ENCODE measurements around the gene LRMDA.

The LRMDA gene

DNA sequence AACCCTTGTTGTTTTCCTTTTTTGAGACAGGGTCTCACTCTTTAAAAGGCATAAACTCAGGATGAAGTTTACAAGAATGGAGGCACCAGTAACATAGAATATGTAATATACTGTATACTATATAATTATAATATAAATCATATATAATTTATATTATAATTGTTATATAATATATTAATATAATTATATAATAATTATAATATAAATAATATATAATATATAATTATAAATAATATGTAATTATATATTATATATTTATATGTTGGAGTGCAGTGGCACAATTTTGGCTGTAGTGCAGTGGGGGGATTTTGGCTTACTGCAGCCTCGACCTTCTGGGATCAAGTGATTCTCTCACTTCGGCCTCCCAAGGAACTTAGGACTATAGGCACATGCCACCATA, 96.1 kb downstream of the LRMDA start:
- Histone ChIP-seq H3K9me3 (ENCODE audit: control insufficient read depth, low read length) (no peaks in the 10 kb centered on the region), H4K8ac (ENCODE audit: low read length) (no peak overlapping the region), H3K14ac (ENCODE audit: low read length in 2 of 2) (no peak overlapping the region), H2AK5ac (ENCODE audit: low read length, severe bottlenecking) (no peak overlapping the region), H3K4me1 (ENCODE audit: control insufficient read depth, insufficient read depth, low read depth, low read length) (peaks cover 2% of the 10 kb centered on the region), H3K4me2 (ENCODE audit: low read length, poor library complexity, severe bottlenecking) (no peak overlapping the region), H3K27ac (ENCODE audit: low read length, poor library complexity, severe bottlenecking) (no peak overlapping the region), H2BK12ac (ENCODE audit: low read length in 2 of 2) (no peak overlapping the region), H2BK15ac (ENCODE audit: low read depth, poor library complexity, severe bottlenecking) (no peak overlapping the region), H3K18ac (ENCODE audit: low read depth in 1 of 2, low read length in 2 of 2) (no peak overlapping the region), H2BK120ac (ENCODE audit: low read depth, low read length) (no peak overlapping the region), H2BK5ac (ENCODE audit: low read depth, low read length, poor library complexity, severe bottlenecking) (no peak overlapping the region), H3K36me3 (ENCODE audit: control insufficient read depth in 1 of 2, insufficient read depth in 2 of 2, low read depth in 1 of 2, low read length in 2 of 2) (no peaks in the 10 kb centered on the region), H3K27me3 (ENCODE audit: control insufficient read depth in 1 of 2, insufficient read depth in 1 of 2, low read length in 2 of 2) (no peaks in the 10 kb centered on the region), H3K79me1 (replicated peaks; ENCODE audit: low read length, poor library complexity, severe bottlenecking) (no peaks in the 10 kb centered on the region), H3K4me3 (ENCODE audit: insufficient read depth in 1 of 2, low read depth in 1 of 2, low read length in 2 of 2) (no peak overlapping the region), H3K23ac (ENCODE audit: low read length in 2 of 2) (no peak overlapping the region), H3K9ac (ENCODE audit: low read length) (no peak overlapping the region), H4K91ac (ENCODE audit: low read length) (no peak overlapping the region), H2AFZ (ENCODE audit: low read depth, low read length) (no peak overlapping the region), H3K4ac (ENCODE audit: low read depth in 1 of 2, low read length in 2 of 2) (no peak overlapping the region)
- 83% methylated on average over 1 of the region's 2 CpGs for WGBS
- DNase-seq, result no peak

DNA sequence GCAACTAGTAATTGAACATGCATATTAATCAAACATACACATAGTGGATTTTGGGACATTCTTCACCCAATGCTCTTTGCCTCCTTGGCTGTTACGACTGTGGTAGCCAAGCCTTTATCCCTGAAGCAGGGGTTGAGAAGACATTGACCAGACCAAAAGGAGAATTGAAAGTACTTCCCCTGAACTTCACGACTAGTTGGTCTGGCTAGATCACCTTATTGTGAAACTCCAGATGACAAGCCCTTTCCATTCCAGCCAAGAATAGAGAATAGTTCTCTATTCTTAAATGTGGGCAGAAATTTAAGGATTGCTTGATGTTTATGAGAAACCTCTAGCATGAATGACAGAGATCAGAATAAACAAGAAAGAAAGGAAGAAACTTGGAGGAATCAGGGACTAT, 97.0 kb downstream of the LRMDA start:
- H3K4me1 ChIP-seq (ENCODE audit: control insufficient read depth, insufficient read depth, low read depth, low read length), result peaks cover 2% of the 10 kb centered on the region
- no peaks in the 10 kb centered on the region for H3K27me3 ChIP-seq (ENCODE audit: control insufficient read depth in 1 of 2, insufficient read depth in 1 of 2, low read length in 2 of 2)
- H2BK120ac ChIP-seq (ENCODE audit: low read depth, low read length), result no peak overlapping the region
- no peaks in the 10 kb centered on the region for H3K79me1 ChIP-seq (replicated peaks; ENCODE audit: low read length, poor library complexity, severe bottlenecking)
- no peak overlapping the region for H3K14ac ChIP-seq (ENCODE audit: low read length in 2 of 2)
- no peak overlapping the region for H2BK15ac ChIP-seq (ENCODE audit: low read depth, poor library complexity, severe bottlenecking)
- H3K4me2 ChIP-seq (ENCODE audit: low read length, poor library complexity, severe bottlenecking), result no peak overlapping the region
- H3K36me3 ChIP-seq (ENCODE audit: control insufficient read depth in 1 of 2, insufficient read depth in 2 of 2, low read depth in 1 of 2, low read length in 2 of 2), result no peaks in the 10 kb centered on the region
- H3K18ac ChIP-seq (ENCODE audit: low read depth in 1 of 2, low read length in 2 of 2), result no peak overlapping the region
- no peak overlapping the region for H3K9ac ChIP-seq (ENCODE audit: low read length)
- no peak overlapping the region for H2BK12ac ChIP-seq (ENCODE audit: low read length in 2 of 2)
- no peak overlapping the region for H3K23ac ChIP-seq (ENCODE audit: low read length in 2 of 2)
- no peak overlapping the region for H4K91ac ChIP-seq (ENCODE audit: low read length)
- H3K4me3 ChIP-seq (ENCODE audit: insufficient read depth in 1 of 2, low read depth in 1 of 2, low read length in 2 of 2), result no peak overlapping the region
- H3K4ac ChIP-seq (ENCODE audit: low read depth in 1 of 2, low read length in 2 of 2), result no peak overlapping the region
- no peak overlapping the region for H3K27ac ChIP-seq (ENCODE audit: low read length, poor library complexity, severe bottlenecking)
- no peak overlapping the region for H2AFZ ChIP-seq (ENCODE audit: low read depth, low read length)
- no peaks in the 10 kb centered on the region for H3K9me3 ChIP-seq (ENCODE audit: control insufficient read depth, low read length)
- H2BK5ac ChIP-seq (ENCODE audit: low read depth, low read length, poor library complexity, severe bottlenecking), result no peak overlapping the region
- DNase-seq, result no peak
- H2AK5ac ChIP-seq (ENCODE audit: low read length, severe bottlenecking), result no peak overlapping the region
- 86% methylated on average over 1 of the region's 2 CpGs for WGBS
- H4K8ac ChIP-seq (ENCODE audit: low read length), result no peak overlapping the region

DNA sequence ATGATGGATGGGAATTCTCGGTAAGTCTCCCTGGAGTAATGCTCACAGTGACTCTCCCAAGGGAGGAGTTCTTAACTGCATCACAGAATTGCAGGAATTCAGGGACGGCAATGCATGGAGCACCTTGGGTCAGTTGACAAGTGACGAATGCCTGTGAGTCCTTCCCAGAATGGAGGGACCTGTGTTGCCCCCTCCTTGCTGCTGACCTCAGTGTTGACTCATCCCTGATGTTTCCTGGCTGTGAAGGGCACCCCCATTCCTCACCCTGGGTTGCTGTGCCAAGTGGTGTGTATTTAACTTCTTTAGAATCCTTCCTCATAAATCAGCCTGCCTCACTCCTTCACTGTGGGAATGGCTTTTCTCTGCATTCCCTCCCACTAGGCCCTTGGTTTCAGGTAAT, 98.9 kb downstream of the LRMDA start:
- WGBS, result 9% methylated on average over 3 of the region's 3 CpGs
- no peaks in the 10 kb centered on the region for H3K9me3 ChIP-seq (ENCODE audit: control insufficient read depth, low read length)
- peak; percentile 36 for DNase-seq

GRCh38 chr10:75531571-75532031, 100.2 kb downstream of the LRMDA start:
- Histone ChIP-seq H3K27me3 (ENCODE audit: control insufficient read depth in 1 of 2, insufficient read depth in 1 of 2, low read length in 2 of 2) (no peaks in the 10 kb centered on the region), H3K27ac (ENCODE audit: low read length, poor library complexity, severe bottlenecking) (no peak overlapping the region), H3K79me1 (replicated peaks; ENCODE audit: low read length, poor library complexity, severe bottlenecking) (no peaks in the 10 kb centered on the region)

More for the DNA sequence above, 98.9 kb downstream of the LRMDA start:
- Histone ChIP-seq H3K4me1 (ENCODE audit: control insufficient read depth, insufficient read depth, low read depth, low read length) (peaks cover 2% of the 10 kb centered on the region), H3K4me2 (ENCODE audit: low read length, poor library complexity, severe bottlenecking) (no peak overlapping the region), H3K79me1 (replicated peaks; ENCODE audit: low read length, poor library complexity, severe bottlenecking) (no peaks in the 10 kb centered on the region), H4K8ac (ENCODE audit: low read length) (no peak overlapping the region), H3K18ac (ENCODE audit: low read depth in 1 of 2, low read length in 2 of 2) (no peak overlapping the region), H3K14ac (ENCODE audit: low read length in 2 of 2) (no peak overlapping the region), H2AFZ (ENCODE audit: low read depth, low read length) (no peak overlapping the region), H2BK5ac (ENCODE audit: low read depth, low read length, poor library complexity, severe bottlenecking) (no peak overlapping the region), H3K27me3 (ENCODE audit: control insufficient read depth in 1 of 2, insufficient read depth in 1 of 2, low read length in 2 of 2) (no peaks in the 10 kb centered on the region), H2BK15ac (ENCODE audit: low read depth, poor library complexity, severe bottlenecking) (no peak overlapping the region), H3K4ac (ENCODE audit: low read depth in 1 of 2, low read length in 2 of 2) (no peak overlapping the region), H2BK120ac (ENCODE audit: low read depth, low read length) (no peak overlapping the region), H2AK5ac (ENCODE audit: low read length, severe bottlenecking) (no peak overlapping the region), H4K91ac (ENCODE audit: low read length) (no peak overlapping the region), H2BK12ac (ENCODE audit: low read length in 2 of 2) (no peak overlapping the region), H3K9ac (ENCODE audit: low read length) (no peak overlapping the region), H3K27ac (ENCODE audit: low read length, poor library complexity, severe bottlenecking) (no peak overlapping the region), H3K36me3 (ENCODE audit: control insufficient read depth in 1 of 2, insufficient read depth in 2 of 2, low read depth in 1 of 2, low read length in 2 of 2) (no peaks in the 10 kb centered on the region), H3K23ac (ENCODE audit: low read length in 2 of 2) (no peak overlapping the region), H3K4me3 (ENCODE audit: insufficient read depth in 1 of 2, low read depth in 1 of 2, low read length in 2 of 2) (no peak overlapping the region)

More at GRCh38 chr10:75531571-75532031, 100.2 kb downstream of the LRMDA start:
- H2AK5ac ChIP-seq (ENCODE audit: low read length, severe bottlenecking), result no peak overlapping the region
- no peak overlapping the region for H3K18ac ChIP-seq (ENCODE audit: low read depth in 1 of 2, low read length in 2 of 2)
- H4K91ac ChIP-seq (ENCODE audit: low read length), result no peak overlapping the region
- H3K23ac ChIP-seq (ENCODE audit: low read length in 2 of 2), result no peak overlapping the region
- H2BK12ac ChIP-seq (ENCODE audit: low read length in 2 of 2), result no peak overlapping the region
- no peaks in the 10 kb centered on the region for H3K9me3 ChIP-seq (ENCODE audit: control insufficient read depth, low read length)
- no peak overlapping the region for H2BK120ac ChIP-seq (ENCODE audit: low read depth, low read length)
- no peak overlapping the region for H2BK15ac ChIP-seq (ENCODE audit: low read depth, poor library complexity, severe bottlenecking)
- H2BK5ac ChIP-seq (ENCODE audit: low read depth, low read length, poor library complexity, severe bottlenecking), result no peak overlapping the region
- no peak overlapping the region for H3K9ac ChIP-seq (ENCODE audit: low read length)
- WGBS, result 75% methylated on average over 2 of the region's 2 CpGs
- no peak for DNase-seq
- no peak overlapping the region for H3K4me3 ChIP-seq (ENCODE audit: insufficient read depth in 1 of 2, low read depth in 1 of 2, low read length in 2 of 2)
- H3K36me3 ChIP-seq (ENCODE audit: control insufficient read depth in 1 of 2, insufficient read depth in 2 of 2, low read depth in 1 of 2, low read length in 2 of 2), result no peaks in the 10 kb centered on the region
- no peak overlapping the region for H2AFZ ChIP-seq (ENCODE audit: low read depth, low read length)
- H4K8ac ChIP-seq (ENCODE audit: low read length), result no peak overlapping the region
- H3K4me2 ChIP-seq (ENCODE audit: low read length, poor library complexity, severe bottlenecking), result no peak overlapping the region
- peaks cover 2% of the 10 kb centered on the region for H3K4me1 ChIP-seq (ENCODE audit: control insufficient read depth, insufficient read depth, low read depth, low read length)
- no peak overlapping the region for H3K14ac ChIP-seq (ENCODE audit: low read length in 2 of 2)
- H3K4ac ChIP-seq (ENCODE audit: low read depth in 1 of 2, low read length in 2 of 2), result no peak overlapping the region

All from mesenchymal stem cell (in vitro differentiated cells and primary cell).